NB4 (cell line): ENCODE measurements around the gene NDUFB10.

Experiments
- POLR2A ChIP-seq: IDR thresholded peaks from 2 replicates; pipeline ENCODE4 v1.6.1; 2011; ENCODE audit warnings: mild to moderate bottlenecking; ENCODE audit not compliant: insufficient read length; ENCODE audit errors: extremely low read depth
- TF ChIP-seq, protein P1 (sequence below): IDR thresholded peaks from one replicate; pipeline ENCODE4 v1.5.1; 2012; ENCODE audit warnings: low read depth, low read length
- TF ChIP-seq, protein P2 (sequence below): IDR thresholded peaks from 2 replicates; pipeline ENCODE4 v1.6.1; 2011; ENCODE audit warnings: low read depth, low read length

DNA sequence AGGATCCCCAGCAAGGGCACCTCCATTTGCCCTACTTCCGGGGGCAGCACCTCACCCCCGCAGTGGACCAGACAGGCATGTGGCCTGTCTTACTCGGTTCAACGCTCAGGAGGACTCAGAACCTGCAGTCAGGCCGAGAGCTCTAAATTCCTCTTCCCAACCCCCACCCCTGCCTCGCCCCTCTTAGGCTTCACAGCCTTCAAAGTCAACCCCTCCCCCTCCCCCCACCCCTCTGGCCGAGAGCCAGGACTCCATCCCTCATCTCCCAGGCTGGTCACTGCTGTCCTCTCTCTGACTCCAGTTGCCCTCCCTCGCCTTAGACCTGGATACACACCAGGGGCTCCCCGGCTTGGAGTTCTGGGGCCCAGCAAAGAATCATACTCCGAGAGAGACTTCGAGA lies 33.1 kb upstream of the NDUFB10 start:
- TF ChIP-seq, protein P1, sequence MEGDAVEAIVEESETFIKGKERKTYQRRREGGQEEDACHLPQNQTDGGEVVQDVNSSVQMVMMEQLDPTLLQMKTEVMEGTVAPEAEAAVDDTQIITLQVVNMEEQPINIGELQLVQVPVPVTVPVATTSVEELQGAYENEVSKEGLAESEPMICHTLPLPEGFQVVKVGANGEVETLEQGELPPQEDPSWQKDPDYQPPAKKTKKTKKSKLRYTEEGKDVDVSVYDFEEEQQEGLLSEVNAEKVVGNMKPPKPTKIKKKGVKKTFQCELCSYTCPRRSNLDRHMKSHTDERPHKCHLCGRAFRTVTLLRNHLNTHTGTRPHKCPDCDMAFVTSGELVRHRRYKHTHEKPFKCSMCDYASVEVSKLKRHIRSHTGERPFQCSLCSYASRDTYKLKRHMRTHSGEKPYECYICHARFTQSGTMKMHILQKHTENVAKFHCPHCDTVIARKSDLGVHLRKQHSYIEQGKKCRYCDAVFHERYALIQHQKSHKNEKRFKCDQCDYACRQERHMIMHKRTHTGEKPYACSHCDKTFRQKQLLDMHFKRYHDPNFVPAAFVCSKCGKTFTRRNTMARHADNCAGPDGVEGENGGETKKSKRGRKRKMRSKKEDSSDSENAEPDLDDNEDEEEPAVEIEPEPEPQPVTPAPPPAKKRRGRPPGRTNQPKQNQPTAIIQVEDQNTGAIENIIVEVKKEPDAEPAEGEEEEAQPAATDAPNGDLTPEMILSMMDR, result no peak
- TF ChIP-seq POLR2A, result no peak
- TF ChIP-seq, protein P2, sequence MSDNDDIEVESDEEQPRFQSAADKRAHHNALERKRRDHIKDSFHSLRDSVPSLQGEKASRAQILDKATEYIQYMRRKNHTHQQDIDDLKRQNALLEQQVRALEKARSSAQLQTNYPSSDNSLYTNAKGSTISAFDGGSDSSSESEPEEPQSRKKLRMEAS, result no peak
